Fibroblast of the aortic adventitia (primary cell): Measurements from ENCODE around the gene INSM1. TPM values are rescaled to one million over a fixed set of nuclear protein-coding genes. Genes with fewer than 3 reads are reported as not detected.

Source experiments
- DNase-seq: peaks from one replicate; pipeline ENCODE4 v3.0.0-alpha.2; 2010; ENCODE audit warnings: low read depth
- H3K4me3 ChIP-seq: 2 replicates; pipeline ENCODE4 v1.5.1; 2011; ENCODE audit warnings: low read depth, mild to moderate bottlenecking, control low read depth, low read length, moderate library complexity
- total RNA-seq: library from RNA; depleted of rRNA; stranded (reverse); fragments of >200 nt; gene quantifications from 2 replicates; pipeline ENCODE4 v1.2.3, GENCODE V29; 2012; ENCODE audit warnings: low replicate concordance
- TF ChIP-seq, protein P1 (sequence below): IDR thresholded peaks from 2 replicates; pipeline ENCODE4 v1.5.1; 2011; ENCODE audit warnings: mild to moderate bottlenecking, low read length, control low read depth, inconsistent platforms; ENCODE audit not compliant: insufficient read depth

The INSM1 gene
- total RNA-seq, 1 donor: not detected

- H3K4me3 ChIP-seq: no peak overlapping the region
- DNase-seq: peak; percentile 68
- TF ChIP-seq, protein P1, sequence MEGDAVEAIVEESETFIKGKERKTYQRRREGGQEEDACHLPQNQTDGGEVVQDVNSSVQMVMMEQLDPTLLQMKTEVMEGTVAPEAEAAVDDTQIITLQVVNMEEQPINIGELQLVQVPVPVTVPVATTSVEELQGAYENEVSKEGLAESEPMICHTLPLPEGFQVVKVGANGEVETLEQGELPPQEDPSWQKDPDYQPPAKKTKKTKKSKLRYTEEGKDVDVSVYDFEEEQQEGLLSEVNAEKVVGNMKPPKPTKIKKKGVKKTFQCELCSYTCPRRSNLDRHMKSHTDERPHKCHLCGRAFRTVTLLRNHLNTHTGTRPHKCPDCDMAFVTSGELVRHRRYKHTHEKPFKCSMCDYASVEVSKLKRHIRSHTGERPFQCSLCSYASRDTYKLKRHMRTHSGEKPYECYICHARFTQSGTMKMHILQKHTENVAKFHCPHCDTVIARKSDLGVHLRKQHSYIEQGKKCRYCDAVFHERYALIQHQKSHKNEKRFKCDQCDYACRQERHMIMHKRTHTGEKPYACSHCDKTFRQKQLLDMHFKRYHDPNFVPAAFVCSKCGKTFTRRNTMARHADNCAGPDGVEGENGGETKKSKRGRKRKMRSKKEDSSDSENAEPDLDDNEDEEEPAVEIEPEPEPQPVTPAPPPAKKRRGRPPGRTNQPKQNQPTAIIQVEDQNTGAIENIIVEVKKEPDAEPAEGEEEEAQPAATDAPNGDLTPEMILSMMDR: peak; percentile 89
Measured at GRCh38 chr20:20360464-20360863, 7.4 kb upstream of the INSM1 start.

GRCh38 chr20:20362774-20363433 is 5.0 kb upstream of the INSM1 start:
- TF ChIP-seq, protein P1: no peak
- no peak for DNase-seq

GRCh38 chr20:20363434-20363798 is 4.5 kb upstream of the INSM1 start:
- TF ChIP-seq, protein P1: no peak
- DNase-seq: no peak
- no peak overlapping the region for H3K4me3 ChIP-seq

More at GRCh38 chr20:20362774-20363433, 5.0 kb upstream of the INSM1 start:
- H3K4me3 ChIP-seq: no peak overlapping the region

DNA sequence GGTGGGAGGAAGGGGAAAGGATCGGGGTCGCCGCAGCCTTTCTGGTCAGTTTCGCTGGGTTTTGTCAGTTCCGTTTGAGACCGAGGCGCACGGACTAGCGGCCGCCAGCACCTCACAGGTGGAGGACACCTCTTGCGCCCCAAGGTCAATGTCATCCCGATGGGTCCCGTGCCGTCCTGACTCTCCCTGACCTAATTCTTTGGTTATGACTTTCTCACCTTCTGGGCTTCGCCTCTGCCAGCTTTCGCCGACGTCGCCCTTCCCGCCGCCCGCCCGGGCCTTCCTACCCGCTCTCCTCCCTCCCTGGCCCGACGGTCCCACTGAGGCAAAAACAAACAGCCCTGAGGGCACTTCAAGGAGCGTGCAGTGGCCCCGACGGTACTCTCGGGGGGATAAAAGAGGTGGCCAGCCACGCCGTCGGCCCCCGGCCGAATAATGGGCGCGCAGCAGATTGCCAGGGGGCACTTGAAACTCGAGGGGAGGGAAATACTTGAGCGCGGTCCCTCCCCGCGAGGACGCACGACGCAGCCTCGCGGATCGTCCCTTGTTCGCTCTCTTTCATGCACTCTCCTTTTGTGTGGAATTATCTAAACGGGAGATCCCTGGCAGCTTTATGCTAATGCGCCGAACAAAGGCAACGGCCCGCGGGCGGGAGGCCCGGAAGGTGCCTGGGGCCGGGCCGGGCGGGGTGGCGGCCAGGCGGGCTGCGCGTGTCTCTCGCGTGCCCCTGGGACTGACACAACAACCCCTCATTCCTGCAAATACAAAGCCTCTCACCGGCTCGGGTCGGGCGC is 3.9 kb upstream of the INSM1 start:
- DNase-seq: no peak
- TF ChIP-seq, protein P1: no peak
- H3K4me3 ChIP-seq: no peak overlapping the region

GRCh38 chr20:20364593-20365479 is 3.1 kb upstream of the INSM1 start:
- TF ChIP-seq, protein P1: no peak
- H3K4me3 ChIP-seq: no peak overlapping the region
- DNase-seq: no peak

DNA sequence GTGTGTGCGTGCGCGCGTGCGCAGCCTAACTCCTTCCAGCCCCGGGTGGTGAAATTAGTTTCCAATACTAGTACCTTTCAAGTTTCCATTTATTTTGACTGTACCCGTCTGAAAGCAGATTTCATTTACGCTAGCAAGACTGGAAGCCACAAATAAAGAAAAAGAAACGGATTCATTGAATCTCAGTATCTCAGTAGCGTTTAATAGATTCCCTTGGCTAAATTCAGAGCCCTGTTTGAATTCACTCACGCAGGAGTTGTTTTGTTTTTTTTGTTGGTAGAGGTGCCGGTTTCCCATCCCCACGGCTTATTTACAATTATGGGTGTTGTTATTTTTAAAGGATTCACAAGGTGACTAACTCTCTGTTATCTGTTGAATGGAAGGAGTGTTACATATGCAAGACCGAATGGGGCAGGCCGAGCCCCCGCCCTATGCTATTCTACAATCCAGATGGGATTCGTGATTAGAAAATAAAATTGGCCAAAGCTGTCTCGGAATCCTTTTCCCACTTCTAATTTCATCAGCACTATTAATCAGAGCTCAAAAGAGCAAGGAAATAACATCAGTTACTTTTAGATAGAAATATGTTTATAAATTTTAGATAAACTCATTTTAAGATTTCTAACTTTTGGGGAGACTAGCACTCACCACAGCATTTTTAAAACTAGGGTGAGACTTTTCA is 2.3 kb upstream of the INSM1 start:
- no peak for DNase-seq
- TF ChIP-seq, protein P1: no peak
- H3K4me3 ChIP-seq: no peak overlapping the region
